Testis (tissue), 3 donors: ENCODE data around the gene DVL1. TPM values are rescaled to one million over a fixed set of nuclear protein-coding genes. Genes with fewer than 3 reads are reported as not detected.
"Not testable (repeated sequence)": the region's sequence is repeated elsewhere in the genome, so short reads cannot be mapped to it uniquely, and the experiment has no call there.

Source experiments
- DNase-seq: peaks from one replicate; pipeline ENCODE4 v3.0.0-alpha.2; 2019
- H3K27ac ChIP-seq, 2 donors: fragments of 200-600 bp; sonication (generic); one replicate each; pipeline ENCODE4 v1.5.1; 2019
- H3K27me3 ChIP-seq: fragments of 200-600 bp; sonication (generic); one replicate; pipeline ENCODE4 v1.5.1; 2019
- H3K36me3 ChIP-seq: fragments of 200-600 bp; sonication (generic); one replicate; pipeline ENCODE4 v1.5.1; 2017; ENCODE audit warnings: low read depth; ENCODE audit errors: missing control alignments
- H3K4me1 ChIP-seq: fragments of 200-600 bp; sonication (generic); one replicate; pipeline ENCODE4 v1.5.1; 2019
- H3K4me3 ChIP-seq, 2 donors: fragments of 200-600 bp; sonication (generic); one replicate each; pipeline ENCODE4 v1.5.1; 2017 to 2019
- H3K9me3 ChIP-seq: fragments of 200-600 bp; sonication (generic); one replicate; pipeline ENCODE4 v1.5.1; 2017
- CTCF ChIP-seq, 3 experiments: fragments of 450-650 bp in 2 of 3; fragments of 200-600 bp in 1 of 3; sonication (generic) in 1 of 3; IDR thresholded peaks; one replicate each; pipeline ENCODE4 v1.5.1; 2016 to 2019; ENCODE audit warnings: antibody characterized with exemption in 3 of 3, mild to moderate bottlenecking in 2 of 3, moderate library complexity in 1 of 3
- POLR2A ChIP-seq: fragments of 450-650 bp; IDR thresholded peaks from one replicate; pipeline ENCODE4 v1.6.1; 2017; ENCODE audit warnings: antibody characterized with exemption, mild to moderate bottlenecking, moderate library complexity
- WGBS, 2 donors: methylation state at CpG; one replicate each; pipeline ENCODE4 v1.1.5; 2018; 5-methylcytosine and 5-hydroxymethylcytosine counted together
- intact Hi-C: fragments of 100-400 bp; cut with DNase I; formaldehyde crosslinking; loops from one replicate; pipeline ENCODE4 v1.15.1; 2023; ENCODE audit warnings: low total_unique reads
- polyA plus RNA-seq: library from polyadenylated mRNA; stranded (reverse); fragments of 350-450 nt; fragmentation: Illumina TruSeq; extraction: RNeasy Lipid Tissue Mini Kit (QIAGEN cat#74804); gene quantifications from one replicate; pipeline ENCODE4 v1.2.3, GENCODE V29; 2014; ENCODE audit warnings: low read depth, low replicate concordance; ENCODE audit not compliant: insufficient read depth
- total RNA-seq, 2 donors: library from RNA; depleted of rRNA; stranded (reverse); fragments of >200 nt; gene quantifications; one replicate each; pipeline ENCODE4 v1.2.3, GENCODE V29; 2016

Gene DVL1
- total and polyA plus RNA-seq, 3 donors from 2014 or later = 65.8 to 183 (median 169) TPM

- Histone ChIP-seq H3K27me3 (no peaks in the 10 kb centered on the region), H3K27ac (no peak overlapping the region), H3K9me3 (no peaks in the 10 kb centered on the region), H3K36me3 (no peaks in the 10 kb centered on the region), H3K4me1 (no peaks in the 10 kb centered on the region), H3K4me3 (no peak overlapping the region)
- DNase-seq = no peak
- 96 to 99% methylated on average over 14 to 16 of the region's 16 CpGs for WGBS, 2 donors
- no peak for TF ChIP-seq CTCF (IDR thresholded peaks at IDR 0.05)
- TF ChIP-seq POLR2A = no peak
- intact Hi-C loops = no loop called here
Observed at GRCh38 chr1:1388078-1388472, 38.9 kb upstream of the DVL1 start.

- WGBS, 2 donors = 95% methylated on average over 36 to 47 of the region's 50 CpGs
- no peaks in the 10 kb centered on the region for H3K9me3 ChIP-seq
- H3K27me3 ChIP-seq = no peaks in the 10 kb centered on the region
- H3K27ac ChIP-seq = no peak overlapping the region
- H3K36me3 ChIP-seq = no peaks in the 10 kb centered on the region
- no peak for DNase-seq
- intact Hi-C loops = no loop called here
- TF ChIP-seq CTCF (IDR thresholded peaks at IDR 0.05) (no peak), POLR2A (no peak)
- H3K4me1 ChIP-seq = no peaks in the 10 kb centered on the region
- no peak overlapping the region for H3K4me3 ChIP-seq
Observed at GRCh38 chr1:1387098-1388077, 38.2 kb upstream of the DVL1 start.

- no peaks in the 10 kb centered on the region for H3K9me3 ChIP-seq
- WGBS, 2 donors = 82 to 97% methylated on average over 8 of the region's 8 CpGs
- no peak overlapping the region for H3K4me3 ChIP-seq
- no peak overlapping the region for H3K27ac ChIP-seq
- no peaks in the 10 kb centered on the region for H3K27me3 ChIP-seq
- no peak for DNase-seq
- no peak for TF ChIP-seq CTCF (IDR thresholded peaks at IDR 0.05)
- TF ChIP-seq POLR2A = no peak
- H3K36me3 ChIP-seq = no peaks in the 10 kb centered on the region
- no peaks in the 10 kb centered on the region for H3K4me1 ChIP-seq
- intact Hi-C loops = no loop called here
Observed at GRCh38 chr1:1385931-1386330, 36.7 kb upstream of the DVL1 start.

- WGBS, 2 donors = 92 to 95% methylated on average over 29 of the region's 29 CpGs
- H3K36me3 ChIP-seq, intact Hi-C loops: not testable (repeated sequence)
Observed at GRCh38 chr1:1385339-1385738, 36.1 kb upstream of the DVL1 start.

GRCh38 chr1:1381294-1381693 is 32.1 kb upstream of the DVL1 start:
- no peak overlapping the region for H3K4me3 ChIP-seq
- no peaks in the 10 kb centered on the region for H3K27me3 ChIP-seq
- 81 to 82% methylated on average over 6 to 8 of the region's 8 CpGs for WGBS, 2 donors
- DNase-seq = no peak
- no peak for TF ChIP-seq POLR2A
- TF ChIP-seq CTCF (IDR thresholded peaks at IDR 0.05) = no peak
- H3K27ac ChIP-seq = no peak overlapping the region
- no peaks in the 10 kb centered on the region for H3K36me3 ChIP-seq
- intact Hi-C loops = no loop called here
- H3K4me1 ChIP-seq = no peaks in the 10 kb centered on the region
- no peaks in the 10 kb centered on the region for H3K9me3 ChIP-seq

More at GRCh38 chr1:1385339-1385738, 36.1 kb upstream of the DVL1 start:
- not testable (repeated sequence) for H3K4me1 ChIP-seq, H3K27ac ChIP-seq, DNase-seq, H3K4me3 ChIP-seq, H3K27me3 ChIP-seq, H3K9me3 ChIP-seq
